Endothelial cell of umbilical vein (primary cell): Measurements from ENCODE around the gene SLC11A1. TPM values are rescaled to one million over a fixed set of nuclear protein-coding genes. Genes with fewer than 3 reads are reported as not detected.

Experiments
- BruUV-seq: library from RNA; stranded (reverse); fragments of 400-500 nt; replicated peaks from 2 replicates; lab custom pipeline; 2021; lab: Mats Ljungman, UMichigan
- CTCF ChIA-PET: fragments of 300-600, 350-600 bp; sonication (Branson Sonifier 250); formaldehyde crosslinking; loops from one replicate; lab custom pipeline; 2021; ENCODE audit warnings: antibody characterized with exemption, inconsistent platforms; lab: Charles Lee
- POLR2A ChIA-PET: fragments of 300-600, 350-600 bp; sonication (Branson Sonifier 250); formaldehyde crosslinking; loops from one replicate; lab custom pipeline; 2021; ENCODE audit warnings: antibody characterized with exemption, inconsistent platforms; lab: Charles Lee
- DNase-seq: peaks from one replicate; pipeline ENCODE4 v3.0.0-alpha.2; 2011; ENCODE audit warnings: low read depth, low spot score
- FAIRE-seq: peaks from 2 replicates; lab custom pipeline; 2011; peaks lifted over from hg19 to GRCh38; lab: Jason Lieb, UNC
- H2AFZ ChIP-seq: 2 replicates; pipeline ENCODE4 v1.6.0; 2012; ENCODE audit warnings: low read depth, low read length, control low read depth, inconsistent platforms
- H3K27ac ChIP-seq: 2 replicates; pipeline ENCODE4 v1.5.1; 2011; ENCODE audit warnings: low read depth, mild to moderate bottlenecking, control low read depth, low read length, moderate library complexity; ENCODE audit not compliant: insufficient read depth
- H3K27me3 ChIP-seq, 2 experiments: 2 replicates each; pipeline versions ENCODE4 v1.6.0 to v1.6.1; 2011; ENCODE audit warnings: low read length in 2 of 2, mixed read lengths in 1 of 2; ENCODE audit not compliant: control insufficient read depth in 2 of 2, insufficient read depth in 2 of 2
- H3K36me3 ChIP-seq, 2 experiments: 2 replicates in 1 of 2; 3 replicates in 1 of 2; pipeline ENCODE4 v1.5.1; 2011; ENCODE audit warnings: low read length in 2 of 2, mild to moderate bottlenecking in 1 of 2, moderate library complexity in 1 of 2; ENCODE audit not compliant: control insufficient read depth in 2 of 2, insufficient read depth in 2 of 2; ENCODE audit errors: extremely low read depth in 1 of 2
- H3K4me1 ChIP-seq: 3 replicates; pipeline ENCODE4 v1.5.1; 2011; ENCODE audit warnings: mild to moderate bottlenecking, low read length; ENCODE audit not compliant: control insufficient read depth, insufficient read depth; ENCODE audit errors: extremely low read depth
- H3K4me2 ChIP-seq: 2 replicates; pipeline ENCODE4 v1.6.1; 2011; ENCODE audit warnings: low read length, control low read depth, mixed read lengths; ENCODE audit not compliant: insufficient read depth
- H3K4me3 ChIP-seq, 3 experiments: fragments of 200-600 bp in 1 of 3; sonication (generic), shearing (Covaris generic) in 1 of 3; replicated peaks in 1 of 3; 2 replicates each; pipeline ENCODE4 v1.5.1; 2011 to 2016; ENCODE audit warnings: control low read depth in 3 of 3, low read length in 3 of 3, mild to moderate bottlenecking in 2 of 3, inconsistent platforms in 1 of 3, low read depth in 1 of 3, moderate library complexity in 1 of 3; ENCODE audit not compliant: insufficient read depth in 1 of 3
- H3K79me2 ChIP-seq: 2 replicates; pipeline ENCODE4 v1.6.0; 2012; ENCODE audit warnings: low read length, inconsistent platforms; ENCODE audit not compliant: control insufficient read depth, insufficient read depth
- H3K9ac ChIP-seq: replicated peaks from 2 replicates; pipeline ENCODE3; 2011; ENCODE audit warnings: low read length, control low read depth; ENCODE audit not compliant: insufficient read depth; ENCODE audit errors: extremely low read depth
- H3K9me1 ChIP-seq: replicated peaks from 3 replicates; pipeline ENCODE4 v1.6.0; 2011; ENCODE audit warnings: mild to moderate bottlenecking, low read length; ENCODE audit not compliant: control insufficient read depth, insufficient read depth; ENCODE audit errors: extremely low read depth
- H3K9me3 ChIP-seq: replicated peaks from 2 replicates; pipeline ENCODE4 v1.5.1; 2012; ENCODE audit warnings: low read length, inconsistent platforms; ENCODE audit not compliant: control insufficient read depth, insufficient read depth
- H4K20me1 ChIP-seq: replicated peaks from 2 replicates; pipeline ENCODE3; 2011; ENCODE audit warnings: mild to moderate bottlenecking, low read length; ENCODE audit not compliant: control insufficient read depth, insufficient read depth; ENCODE audit errors: extremely low read depth
- EZH2 ChIP-seq: IDR thresholded peaks from 2 replicates; pipeline ENCODE4 v1.6.1; 2012; ENCODE audit warnings: borderline replicate concordance, low read depth, mild to moderate bottlenecking, moderate library complexity, low read length, inconsistent platforms; ENCODE audit not compliant: severe bottlenecking
- FOS ChIP-seq: IDR thresholded peaks from 2 replicates; pipeline ENCODE4 v1.6.1; 2011; ENCODE audit warnings: mild to moderate bottlenecking, low read length, moderate library complexity, borderline replicate concordance; ENCODE audit not compliant: insufficient read depth
- GATA2 ChIP-seq: IDR thresholded peaks from 2 replicates; pipeline ENCODE4 v1.7.0; 2011; ENCODE audit warnings: low read depth, mild to moderate bottlenecking, moderate library complexity, mixed read lengths, low read length; ENCODE audit not compliant: insufficient read length, insufficient read depth
- JUN ChIP-seq: IDR thresholded peaks from 2 replicates; pipeline ENCODE4 v1.6.1; 2011; ENCODE audit warnings: borderline replicate concordance, low read depth; ENCODE audit not compliant: insufficient read length, insufficient read depth
- MAX ChIP-seq: IDR thresholded peaks from 2 replicates; pipeline ENCODE4 v1.6.1; 2011; ENCODE audit not compliant: insufficient read depth, insufficient read length
- MYC ChIP-seq: IDR thresholded peaks from one replicate; pipeline ENCODE4 v1.6.1; 2011; ENCODE audit warnings: mild to moderate bottlenecking, low read depth, low read length
- POLR2A ChIP-seq: IDR thresholded peaks from 2 replicates; pipeline ENCODE4 v1.6.1; 2012; ENCODE audit warnings: low read depth, mild to moderate bottlenecking, control low read depth, low read length
- POLR2AphosphoS5 ChIP-seq: IDR thresholded peaks from 2 replicates; pipeline ENCODE4 v1.6.1; 2012; ENCODE audit warnings: low read depth, mild to moderate bottlenecking, control low read depth, low read length, moderate library complexity; ENCODE audit not compliant: insufficient read depth
- dilution Hi-C: fragments of 300-500 bp; cut with MboI; formaldehyde crosslinking; loops from one replicate; pipeline ENCODE4 v1.15.0; 2019; ENCODE audit warnings: low sequenced_read_pairs; ENCODE audit not compliant: extremely low pct_ligation_motif_present
- intact Hi-C: fragments of 100-400 bp; cut with micrococcal nuclease; formaldehyde crosslinking; loops from one replicate; pipeline ENCODE4 v1.10.0; 2022
- polyA plus RNA-seq, 4 experiments: library from polyadenylated mRNA; depleted of rRNA in 3 of 4; stranded (reverse) in 3 of 4; unstranded in 1 of 4; fragments of >200 nt; gene quantifications; 2 replicates each; pipeline versions ENCODE4 v1.2.1 to v1.2.3, GENCODE V29; 2011 to 2012; ENCODE audit warnings: missing spikeins in 1 of 4
- total RNA-seq: library from RNA; stranded (reverse); gene quantifications from 2 replicates; pipeline ENCODE4 v1.2.3, GENCODE V29; 2021
- TF ChIP-seq, protein P1 (sequence below), 2 donors: IDR thresholded peaks; 1 replicate in 1 of 2; 2 replicates in 1 of 2; pipeline ENCODE4 v1.5.1; 2011; ENCODE audit warnings: low read length in 2 of 2, mild to moderate bottlenecking in 2 of 2, moderate library complexity in 2 of 2, control low read depth in 1 of 2, inconsistent platforms in 1 of 2, low read depth in 1 of 2; ENCODE audit not compliant: insufficient read depth in 1 of 2; ENCODE audit errors: extremely low read depth in 1 of 2

Gene SLC11A1
- total and polyA plus RNA-seq, 2 donors (not counting 3 experiments of a cell fraction or from before 2014, with no cell fraction given): 0.03 TPM; not detected in 1

GRCh38 chr2:218368621-218369153 lies 13.4 kb upstream of the SLC11A1 start:
- no TSS peak for BruUV-seq
- intact Hi-C loops (loop anchor here (1.0 kb wide), 1 partner anchor 28 kb away; no protein-coding TSS in a partner anchor), dilution Hi-C loops (no loop called here)
- Histone ChIP-seq H3K4me1 (no peaks in the 10 kb centered on the region), H3K4me3 (no peak overlapping the region), H4K20me1 (no peaks in the 10 kb centered on the region), H3K27ac (no peak overlapping the region), H3K4me2 (no peak overlapping the region), H3K9me1 (no peaks in the 10 kb centered on the region), H2AFZ (no peak overlapping the region), H3K27me3 (no peaks in the 10 kb centered on the region), H3K36me3 (no peaks in the 10 kb centered on the region), H3K9ac (no peak overlapping the region), H3K79me2 (no peaks in the 10 kb centered on the region), H3K9me3 (no peaks in the 10 kb centered on the region)
- FAIRE-seq (no peak), DNase-seq (no peak)
- ChIA-PET CTCF (interaction anchor here (0.7 kb wide), 2 partner anchors 13 to 27 kb away, joined by 3 to 4 read pairs; no protein-coding TSS in a partner anchor), POLR2A (no interaction called here)
- TF ChIP-seq POLR2AphosphoS5 (no peak), FOS (no peak), MAX (no peak), EZH2 (no peak), JUN (no peak), MYC (no peak), GATA2 (no peak), POLR2A (no peak)
- TF ChIP-seq, protein P1, sequence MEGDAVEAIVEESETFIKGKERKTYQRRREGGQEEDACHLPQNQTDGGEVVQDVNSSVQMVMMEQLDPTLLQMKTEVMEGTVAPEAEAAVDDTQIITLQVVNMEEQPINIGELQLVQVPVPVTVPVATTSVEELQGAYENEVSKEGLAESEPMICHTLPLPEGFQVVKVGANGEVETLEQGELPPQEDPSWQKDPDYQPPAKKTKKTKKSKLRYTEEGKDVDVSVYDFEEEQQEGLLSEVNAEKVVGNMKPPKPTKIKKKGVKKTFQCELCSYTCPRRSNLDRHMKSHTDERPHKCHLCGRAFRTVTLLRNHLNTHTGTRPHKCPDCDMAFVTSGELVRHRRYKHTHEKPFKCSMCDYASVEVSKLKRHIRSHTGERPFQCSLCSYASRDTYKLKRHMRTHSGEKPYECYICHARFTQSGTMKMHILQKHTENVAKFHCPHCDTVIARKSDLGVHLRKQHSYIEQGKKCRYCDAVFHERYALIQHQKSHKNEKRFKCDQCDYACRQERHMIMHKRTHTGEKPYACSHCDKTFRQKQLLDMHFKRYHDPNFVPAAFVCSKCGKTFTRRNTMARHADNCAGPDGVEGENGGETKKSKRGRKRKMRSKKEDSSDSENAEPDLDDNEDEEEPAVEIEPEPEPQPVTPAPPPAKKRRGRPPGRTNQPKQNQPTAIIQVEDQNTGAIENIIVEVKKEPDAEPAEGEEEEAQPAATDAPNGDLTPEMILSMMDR (IDR thresholded peaks at IDR 0.05; ENCODE audit: extremely low read depth in 1 of 2, insufficient read depth in 1 of 2, low read depth in 1 of 2, low read length in 2 of 2): no peak
